HepG2 (cell line): ENCODE measurements around the gene PGGT1B.

Experiments
- CBX2 ChIP-seq, 2 experiments: fragments of 200-600 bp in 1 of 2; sonication (generic); formaldehyde crosslinking in 1 of 2; IDR thresholded peaks; 2 replicates each; pipeline versions ENCODE4 v1.7.0 to v1.8.1; 2018 to 2022; ENCODE audit warnings: low read depth in 2 of 2, low read length in 1 of 2, mild to moderate bottlenecking in 1 of 2, missing genetic modification reagents in 1 of 2
- HOMEZ ChIP-seq: IDR thresholded peaks from 2 replicates; pipeline ENCODE4 v1.6.1; 2016; ENCODE audit warnings: low read depth
- MBNL3 ChIP-seq: fragments of 250-450 bp; sonication (Bioruptor Pico); conservative IDR thresholded peaks from 2 replicates; pipeline ENCODE4 v1.8.0; 2022; ENCODE audit warnings: mild to moderate bottlenecking, inconsistent platforms
- PRDM10 ChIP-seq: sonication (generic); formaldehyde crosslinking; IDR thresholded peaks from 2 replicates; pipeline ENCODE4 v1.4.0; 2020; ENCODE audit warnings: low read depth, missing genetic modification reagents
- SNRNP70 ChIP-seq: fragments of 200-400 bp; formaldehyde crosslinking; IDR thresholded peaks from 2 replicates; pipeline ENCODE4 v1.6.1; 2017; ENCODE audit warnings: mild to moderate bottlenecking, low read depth, low read length, moderate library complexity
- TFE3 ChIP-seq: IDR thresholded peaks from 2 replicates; pipeline ENCODE4 v1.6.1; 2016
- ZNF180 ChIP-seq: sonication (generic); formaldehyde crosslinking; IDR thresholded peaks from 2 replicates; pipeline ENCODE4 v1.4.0; 2020; ENCODE audit warnings: low read depth, missing genetic modification reagents, borderline replicate concordance
- ZNF740 ChIP-seq: sonication (generic); formaldehyde crosslinking; IDR thresholded peaks from 2 replicates; pipeline ENCODE4 v1.4.0; 2020; ENCODE audit warnings: missing genetic modification reagents

- TF ChIP-seq MBNL3 (CRISPR knock-in tag) (no peak), ZNF740 (no peak), SNRNP70 (no peak), ZNF180 (CRISPR knock-in tag) (no peak), TFE3 (CRISPR knock-in tag) (no peak), CBX2 (IDR thresholded peaks at IDR 0.05; ENCODE audit: low read depth, low read length) (no peak), CBX2 (CRISPR knock-in tag; IDR thresholded peaks at IDR 0.05; ENCODE audit: low read depth) (no peak), HOMEZ (no peak), PRDM10 (CRISPR knock-in tag) (no peak)
These were observed 48.1 kb downstream of the PGGT1B start for GRCh38 chr5:115214541-115214940.
